RWPE2 (cell line): Measurements from ENCODE around the gene MYL12B.

Experiments
- ATAC-seq: fragments of 200-7000 bp; cut with Tn5 transposase; 3 replicates; pipeline ENCODE4 v1.9.1; 2021; ENCODE audit warnings: low read depth
- DNase-seq: peaks from one replicate; pipeline ENCODE4 v3.0.0-alpha.2; 2020; ENCODE audit warnings: low spot score
- H3K27ac ChIP-seq: fragments of 450-650 bp; 2 replicates; pipeline ENCODE4 v1.5.1; 2017; ENCODE audit warnings: mild to moderate bottlenecking; ENCODE audit not compliant: poor library complexity, severe bottlenecking
- H3K27me3 ChIP-seq: fragments of 250-450 bp; sonication (Bioruptor Pico); 2 replicates; pipeline ENCODE4 v1.5.1; 2021; ENCODE audit warnings: mild to moderate bottlenecking, moderate library complexity; ENCODE audit not compliant: insufficient read depth, poor library complexity, severe bottlenecking
- H3K36me3 ChIP-seq: fragments of 250-450 bp; sonication (Bioruptor Pico); 2 replicates; pipeline ENCODE4 v1.5.1; 2020; ENCODE audit warnings: low read depth, mild to moderate bottlenecking, moderate library complexity
- H3K4me1 ChIP-seq: fragments of 250-450 bp; sonication (Bioruptor Pico); 2 replicates; pipeline ENCODE4 v1.5.1; 2021; ENCODE audit warnings: mild to moderate bottlenecking, moderate library complexity; ENCODE audit not compliant: insufficient read depth, poor library complexity, severe bottlenecking
- H3K4me3 ChIP-seq: fragments of 250-450 bp; sonication (Bioruptor Pico); 2 replicates; pipeline ENCODE4 v1.5.1; 2021; ENCODE audit warnings: mild to moderate bottlenecking, moderate library complexity; ENCODE audit not compliant: severe bottlenecking
- H3K9me3 ChIP-seq: fragments of 250-450 bp; sonication (Bioruptor Pico); 2 replicates; pipeline ENCODE4 v1.5.1; 2021; ENCODE audit warnings: mild to moderate bottlenecking, moderate library complexity; ENCODE audit not compliant: severe bottlenecking
- CTCF ChIP-seq: fragments of 450-650 bp; IDR thresholded peaks from one replicate; pipeline ENCODE4 v1.5.1; 2017; ENCODE audit warnings: mild to moderate bottlenecking, moderate library complexity; ENCODE audit not compliant: poor library complexity, severe bottlenecking

The MYL12B gene

DNA sequence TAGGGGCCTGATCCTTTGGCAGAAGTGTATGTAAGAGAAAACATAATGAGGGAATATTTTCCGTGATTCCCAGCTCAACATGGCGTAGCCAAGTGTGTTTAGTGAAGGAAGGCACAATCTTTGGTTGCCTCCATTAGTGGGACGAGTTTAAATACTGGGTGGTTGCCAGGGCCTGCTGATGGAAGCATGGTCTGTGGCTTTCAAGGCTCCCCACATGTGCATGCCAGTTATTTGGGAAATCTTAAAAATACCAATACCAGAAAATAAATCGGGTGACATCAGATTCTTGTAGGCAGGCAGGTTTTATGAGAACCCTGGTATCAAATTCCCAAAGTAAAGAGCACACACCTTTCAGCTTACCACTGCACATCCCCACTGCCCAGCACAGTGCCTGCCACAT is 7.2 kb upstream of the MYL12B start:
- DNase-seq (no peak), ATAC-seq (no peak)
- Histone ChIP-seq H3K36me3 (peaks cover 84% of the 10 kb centered on the region), H3K27me3 (no peaks in the 10 kb centered on the region), H3K4me3 (no peak overlapping the region), H3K27ac (no peak overlapping the region), H3K9me3 (no peaks in the 10 kb centered on the region), H3K4me1 (peaks cover 41% of the 10 kb centered on the region)
- TF ChIP-seq CTCF: no peak

GRCh38 chr18:3255611-3256165 is 6.2 kb upstream of the MYL12B start:
- H3K4me1 ChIP-seq: peaks cover 31% of the 10 kb centered on the region
- DNase-seq: no peak
- peaks cover 76% of the 10 kb centered on the region for H3K36me3 ChIP-seq
- ATAC-seq: no peak
- no peaks in the 10 kb centered on the region for H3K27me3 ChIP-seq
- no peak for TF ChIP-seq CTCF
- no peaks in the 10 kb centered on the region for H3K9me3 ChIP-seq
- H3K4me3 ChIP-seq: no peak overlapping the region
- H3K27ac ChIP-seq: peak overlapping the region; percentile 39

GRCh38 chr18:3256693-3257626 is 5.0 kb upstream of the MYL12B start:
- no peak for TF ChIP-seq CTCF

DNA sequence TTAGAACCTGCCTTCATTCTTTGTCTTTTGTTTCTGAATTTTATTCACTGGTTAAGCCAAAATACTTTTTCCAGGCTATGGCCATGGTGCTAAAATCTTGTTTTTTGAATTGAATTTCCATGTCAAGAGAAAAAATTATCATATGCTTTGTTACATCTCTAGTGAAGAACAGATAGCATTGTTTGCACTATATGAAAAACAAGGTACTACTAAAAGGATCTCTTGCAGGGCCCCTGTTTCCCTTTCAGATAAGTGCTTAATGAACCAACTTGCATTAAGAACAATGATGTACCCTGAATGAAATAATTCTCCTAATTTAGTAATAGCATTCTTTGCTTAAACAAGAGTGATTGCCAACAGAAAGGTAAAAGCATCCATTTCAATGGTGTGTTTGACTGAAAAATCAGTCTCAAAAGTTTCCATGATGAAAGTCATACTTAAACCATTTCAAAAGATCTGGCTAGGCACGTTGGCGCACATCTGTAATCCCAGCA is 4.3 kb upstream of the MYL12B start:
- no peaks in the 10 kb centered on the region for H3K9me3 ChIP-seq
- H3K4me3 ChIP-seq: no peak overlapping the region
- no peak for DNase-seq
- peaks cover 59% of the 10 kb centered on the region for H3K36me3 ChIP-seq
- H3K27ac ChIP-seq: peak overlapping the region; percentile 39
- no peak for ATAC-seq
- no peak for TF ChIP-seq CTCF
- H3K4me1 ChIP-seq: peaks cover 14% of the 10 kb centered on the region
- no peaks in the 10 kb centered on the region for H3K27me3 ChIP-seq

More at GRCh38 chr18:3256693-3257626, 5.0 kb upstream of the MYL12B start:
- DNase-seq (no peak), ATAC-seq (0 out of 3 replicates have a peak, but pooled peaks have one; percentile 17)
- Histone ChIP-seq H3K27ac (peak overlapping the region; percentile 39), H3K36me3 (peaks cover 66% of the 10 kb centered on the region), H3K9me3 (no peaks in the 10 kb centered on the region), H3K4me3 (no peak overlapping the region), H3K27me3 (no peaks in the 10 kb centered on the region), H3K4me1 (peaks cover 18% of the 10 kb centered on the region)

- H3K4me3 ChIP-seq: peak overlapping the region; percentile 75
- TF ChIP-seq CTCF: no peak
- peak overlapping the region; percentile 93 for H3K27ac ChIP-seq
- H3K4me1 ChIP-seq: peaks cover 36% of the 10 kb centered on the region
- no peaks in the 10 kb centered on the region for H3K9me3 ChIP-seq
- ATAC-seq (no peak), DNase-seq (no peak)
- H3K27me3 ChIP-seq: no peaks in the 10 kb centered on the region
- H3K36me3 ChIP-seq: peaks cover 39% of the 10 kb centered on the region
Measured at GRCh38 chr18:3260995-3261372, 949 bp upstream of the MYL12B start.
